ENCODE measurements around the gene CD4.

Gene CD4

GRCh38 chr12:6778574-6779550 lies 10.5 kb upstream of the CD4 start:
- peak; percentile 83 for DNase-seq (ENCODE audit: low read depth)

DNA sequence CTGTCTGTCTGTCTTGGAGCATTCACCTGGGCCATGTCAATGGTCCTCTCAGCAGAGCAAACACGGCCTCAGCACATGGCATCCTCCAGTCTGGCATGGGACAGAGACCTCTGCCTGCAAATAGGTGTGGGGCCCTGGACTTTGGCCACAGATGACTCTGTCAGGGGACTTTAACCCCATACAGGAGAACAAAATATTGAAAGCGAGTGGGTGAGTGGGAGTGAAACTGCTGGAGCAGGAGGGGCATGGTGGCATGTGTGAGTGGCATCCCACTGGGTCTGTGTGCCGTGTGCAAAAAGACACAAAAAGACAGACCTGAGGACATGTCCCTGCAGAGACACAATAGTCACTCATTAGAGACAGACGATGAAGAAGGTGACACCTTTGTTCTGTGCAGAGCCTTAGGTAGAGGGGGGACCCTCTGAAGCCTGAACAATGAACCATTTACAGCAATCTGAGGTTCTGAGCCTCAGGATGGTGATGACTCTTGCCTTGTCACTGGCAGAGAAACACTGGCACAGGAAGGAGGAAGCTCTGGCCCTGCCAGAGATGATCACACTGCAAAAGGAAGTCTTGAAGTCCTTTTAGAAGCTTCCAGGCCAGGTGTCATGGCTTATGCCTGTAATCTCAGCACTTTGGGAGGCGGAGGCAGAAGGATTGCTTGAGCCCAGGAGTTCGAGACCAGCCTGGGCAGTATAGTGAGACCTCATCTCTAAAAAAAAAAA lies 9.5 kb upstream of the CD4 start:
- no peak for DNase-seq (ENCODE audit: low read depth)

DNA sequence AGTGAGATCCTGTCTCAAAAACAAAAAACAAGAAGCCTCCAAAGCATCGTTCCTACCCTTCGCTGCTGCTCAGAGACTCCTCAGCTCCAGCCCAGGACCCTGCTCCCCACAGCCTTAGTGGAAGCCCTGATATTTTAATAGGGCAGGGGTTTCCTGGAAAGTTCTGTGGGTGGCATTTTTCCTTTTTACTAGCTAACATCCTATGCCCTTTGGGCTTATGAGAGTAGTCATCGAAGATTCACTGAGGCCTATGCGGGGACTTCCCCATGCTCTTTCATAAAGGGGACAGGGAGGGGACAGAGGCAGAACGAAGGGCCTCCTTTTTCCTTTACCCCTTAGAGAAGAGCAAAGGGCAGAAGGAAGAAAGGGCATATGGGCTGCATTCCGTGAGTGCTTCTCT lies 8.8 kb upstream of the CD4 start:
- DNase-seq (ENCODE audit: low read depth): no peak

- DNase-seq (ENCODE audit: low read depth): no peak
Measured at GRCh38 chr12:6782119-6782518, 7.2 kb upstream of the CD4 start.

DNA sequence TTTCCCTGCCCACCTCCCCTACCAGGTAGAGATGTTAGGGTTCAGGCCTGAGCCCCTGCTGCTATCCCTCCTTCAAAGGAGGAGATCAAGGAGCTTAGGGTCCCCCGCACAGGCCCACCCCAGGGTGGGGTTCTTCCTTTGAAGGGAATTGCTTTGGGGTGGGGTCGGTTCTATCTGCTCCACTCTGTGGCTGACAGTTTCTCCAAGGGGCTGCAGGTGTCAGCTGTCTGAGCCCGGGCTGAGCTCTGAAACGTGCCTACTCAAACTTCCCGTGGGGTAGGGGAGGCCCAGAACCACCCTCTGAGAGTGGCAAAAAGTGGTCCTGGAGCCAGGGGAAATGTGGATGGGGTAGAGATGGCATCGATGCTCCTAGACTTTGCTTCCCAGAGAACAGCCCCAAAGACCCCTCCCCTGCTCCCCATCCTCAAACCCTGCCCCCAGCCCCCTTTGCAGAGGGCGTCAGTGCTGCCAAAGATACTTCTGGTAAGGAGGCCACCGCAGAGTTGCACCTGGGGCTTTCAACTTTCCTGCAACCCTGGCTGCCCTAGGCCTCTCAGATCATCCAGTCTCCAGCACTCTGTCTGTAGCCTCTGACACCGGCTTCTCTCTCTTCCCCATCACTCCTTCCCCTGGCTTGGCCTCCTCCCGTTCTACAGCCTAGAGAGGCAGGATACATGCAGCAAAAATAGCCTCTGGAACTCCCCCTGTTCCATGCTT lies 6.3 kb upstream of the CD4 start:
- DNase-seq (ENCODE audit: low read depth): no peak

- DNase-seq (ENCODE audit: low read depth): no peak
Measured at GRCh38 chr12:6783828-6784227, 5.5 kb upstream of the CD4 start.

- DNase-seq (ENCODE audit: low read depth): no peak
Measured at GRCh38 chr12:6784296-6784695, 5.0 kb upstream of the CD4 start.

DNA sequence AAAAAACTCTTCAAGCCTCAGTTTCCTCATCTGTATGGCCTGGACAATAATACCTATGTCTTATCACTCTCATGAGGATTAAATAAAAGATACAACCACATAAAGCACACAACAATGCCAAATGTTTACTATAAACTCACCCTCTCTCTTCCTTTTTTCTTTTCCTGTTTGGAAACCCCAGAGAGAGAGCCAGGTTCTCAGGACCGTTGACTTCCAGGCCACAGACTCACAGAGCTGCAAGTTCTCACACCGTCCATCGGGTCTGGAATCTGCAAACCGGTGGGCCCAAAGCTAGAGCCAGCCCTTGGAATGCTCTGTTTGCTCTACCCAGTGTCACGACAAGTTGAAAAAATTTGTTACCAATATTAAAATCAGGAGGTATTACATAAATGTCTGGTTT lies 4.6 kb upstream of the CD4 start:
- DNase-seq (ENCODE audit: low read depth): no peak

- DNase-seq (ENCODE audit: low read depth): no peak
Measured at GRCh38 chr12:6786416-6787094, 2.8 kb upstream of the CD4 start.

DNA sequence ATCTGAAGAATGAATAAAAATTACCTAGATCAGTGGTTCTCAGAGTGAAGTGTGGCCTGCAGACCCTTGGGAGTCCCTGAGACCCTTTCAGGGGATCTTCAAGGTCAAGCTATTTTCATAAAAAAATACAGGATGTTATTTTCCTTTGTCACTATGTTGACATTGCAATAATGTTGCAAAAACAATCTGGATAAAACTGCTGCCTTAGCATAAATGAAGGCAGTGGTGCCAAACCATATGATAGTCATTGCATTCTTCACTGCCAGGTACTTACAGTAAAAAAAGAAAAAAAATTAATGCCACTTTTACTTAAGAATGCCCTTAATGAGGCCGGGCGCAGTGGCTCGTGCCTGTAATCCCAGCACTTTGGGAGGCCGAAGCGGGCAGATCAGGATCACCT lies 2.0 kb upstream of the CD4 start:
- no peak for DNase-seq (ENCODE audit: low read depth)

DNA sequence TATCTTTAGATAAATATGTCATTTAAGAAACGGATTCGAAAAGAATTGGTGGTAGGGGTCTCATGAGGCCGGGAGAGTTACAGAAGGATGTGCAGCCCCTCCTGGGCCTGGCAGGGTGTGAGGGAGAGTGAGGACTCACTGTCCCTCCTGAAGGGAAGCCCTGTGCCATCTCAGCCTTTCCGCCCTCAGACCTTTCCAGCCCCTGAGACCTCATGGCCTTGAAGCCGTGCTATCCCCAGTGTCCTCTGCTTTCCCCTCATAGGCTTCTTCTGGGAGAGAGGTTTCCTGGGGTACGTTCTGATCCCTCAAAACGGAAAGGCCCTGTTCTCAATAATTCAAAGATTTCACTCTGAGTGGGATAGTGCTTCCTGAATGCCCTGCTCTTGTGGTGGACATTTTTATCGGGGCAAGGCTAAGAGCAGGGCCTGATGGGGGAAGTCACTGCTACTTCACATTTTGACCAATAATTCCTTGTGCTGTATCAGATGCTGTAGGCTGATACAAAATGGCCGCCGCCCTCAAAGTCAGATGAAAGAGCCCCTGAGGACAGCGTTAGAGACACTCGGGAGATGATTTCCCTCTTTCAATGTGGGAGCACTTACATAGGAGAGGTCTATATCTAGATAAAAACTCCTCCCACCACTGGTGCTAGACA lies 1.3 kb downstream of the CD4 start:
- DNase-seq (ENCODE audit: low read depth): no peak

DNA sequence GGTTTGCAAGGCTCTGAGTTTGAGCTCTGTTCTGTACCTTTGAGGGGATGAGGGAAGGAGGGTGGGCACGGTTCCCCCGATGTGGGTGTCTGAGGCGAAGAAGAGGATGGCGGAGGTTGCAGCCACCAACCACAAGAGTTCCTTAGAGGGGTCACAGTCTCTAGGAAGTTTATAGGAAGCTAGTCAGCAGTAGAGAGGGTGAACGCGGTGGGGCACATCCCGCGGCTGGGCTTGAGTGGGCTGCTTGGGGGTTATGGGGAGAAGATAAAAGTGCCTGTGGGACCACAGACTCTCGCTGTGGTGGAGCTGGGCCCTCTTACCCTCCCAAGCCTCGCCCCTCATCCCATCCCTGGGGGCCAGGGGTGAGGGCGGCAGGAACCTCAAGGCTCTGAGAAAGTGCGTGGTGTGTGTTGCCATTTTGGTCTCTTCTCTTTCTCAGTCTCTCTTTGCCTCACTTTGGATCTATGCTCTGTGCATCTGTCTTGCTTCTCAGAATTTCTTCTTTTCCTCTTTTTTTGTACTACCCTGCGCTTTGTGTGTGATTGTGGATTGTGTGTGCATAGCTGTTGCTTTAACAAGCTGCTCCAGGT lies 2.7 kb downstream of the CD4 start:
- no peak for DNase-seq (ENCODE audit: low read depth)

GRCh38 chr12:6792522-6793201 lies 3.3 kb downstream of the CD4 start:
- no peak for DNase-seq (ENCODE audit: low read depth)

DNA sequence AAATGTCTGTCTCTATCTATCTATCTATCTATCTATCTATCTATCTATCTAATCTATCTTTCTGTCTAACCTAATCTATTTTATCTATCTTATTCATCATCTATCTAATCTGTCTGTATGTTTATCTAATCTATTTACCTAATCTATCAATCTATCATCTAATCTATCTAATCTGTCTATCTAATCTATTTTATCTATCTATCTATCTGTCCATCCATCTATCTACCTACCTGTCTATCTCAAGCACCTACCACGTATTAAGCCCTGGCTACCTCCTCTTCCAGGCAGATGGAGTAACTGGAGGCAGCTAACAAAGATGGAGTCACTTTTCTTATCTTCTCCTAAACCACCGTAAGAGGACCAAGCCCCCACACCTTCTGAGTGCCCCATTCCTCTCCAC lies 5.8 kb downstream of the CD4 start:
- no peak for DNase-seq (ENCODE audit: low read depth)

DNA sequence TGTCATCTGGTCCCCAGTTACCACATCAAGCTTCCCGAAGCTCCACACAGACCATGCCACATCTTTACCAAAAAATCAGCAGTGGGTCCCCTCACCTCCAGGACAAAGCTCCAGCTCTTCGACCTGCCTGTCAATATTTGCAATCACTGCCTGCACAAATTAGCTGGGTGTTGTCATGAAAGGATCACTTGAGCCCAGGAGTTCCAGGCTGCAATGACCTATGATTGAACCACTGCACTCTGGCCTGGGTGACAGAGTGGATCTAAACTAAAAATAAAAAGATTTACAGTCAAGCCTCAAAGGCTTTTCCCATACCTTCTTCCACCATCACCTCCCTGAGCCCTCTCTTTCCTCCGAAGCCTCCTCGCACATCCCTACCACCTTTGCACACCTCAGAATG lies 7.2 kb downstream of the CD4 start:
- no peak for DNase-seq (ENCODE audit: low read depth)

DNA sequence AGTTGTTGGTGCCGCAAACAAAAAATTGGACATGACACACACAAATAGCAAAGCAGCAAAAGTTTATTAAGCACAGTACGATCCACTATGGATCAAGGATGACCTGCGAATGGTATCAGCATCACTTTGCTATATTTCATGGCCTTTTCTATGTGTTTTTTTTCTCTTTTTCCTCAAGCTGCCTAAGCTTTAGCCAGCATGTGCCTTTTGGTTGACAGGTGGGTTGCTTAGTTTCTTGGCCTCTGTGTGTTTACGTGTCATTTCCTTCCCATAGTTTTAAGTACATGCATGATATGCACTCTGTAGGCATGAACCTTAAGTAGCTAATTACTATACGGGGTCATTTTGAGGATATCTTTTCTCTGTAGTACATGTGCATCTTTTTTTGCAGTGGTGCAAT lies 9.8 kb downstream of the CD4 start:
- no peak for DNase-seq (ENCODE audit: low read depth)

DNA sequence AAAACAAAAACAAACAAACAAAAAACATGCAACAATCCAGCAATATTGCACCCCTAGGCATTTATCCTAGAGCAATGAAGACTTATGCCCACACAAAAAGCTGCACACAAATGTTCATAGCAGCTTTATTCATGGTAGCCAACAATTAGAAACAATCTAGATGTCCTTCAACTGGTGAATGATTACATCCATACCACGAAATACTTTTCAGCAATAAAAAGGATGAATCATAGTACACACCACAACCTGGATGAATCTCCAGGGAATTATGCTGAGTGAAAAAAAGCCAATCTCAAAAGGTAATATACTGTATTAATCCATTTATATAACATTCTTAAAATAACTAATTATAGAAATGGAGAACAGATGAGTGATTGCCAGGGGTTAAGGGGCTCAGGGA lies 17.8 kb downstream of the CD4 start:
- no peak for DNase-seq (ENCODE audit: low read depth)

- DNase-seq (ENCODE audit: low read depth): no peak
Measured at GRCh38 chr12:6809056-6809455, 19.7 kb downstream of the CD4 start.

DNA sequence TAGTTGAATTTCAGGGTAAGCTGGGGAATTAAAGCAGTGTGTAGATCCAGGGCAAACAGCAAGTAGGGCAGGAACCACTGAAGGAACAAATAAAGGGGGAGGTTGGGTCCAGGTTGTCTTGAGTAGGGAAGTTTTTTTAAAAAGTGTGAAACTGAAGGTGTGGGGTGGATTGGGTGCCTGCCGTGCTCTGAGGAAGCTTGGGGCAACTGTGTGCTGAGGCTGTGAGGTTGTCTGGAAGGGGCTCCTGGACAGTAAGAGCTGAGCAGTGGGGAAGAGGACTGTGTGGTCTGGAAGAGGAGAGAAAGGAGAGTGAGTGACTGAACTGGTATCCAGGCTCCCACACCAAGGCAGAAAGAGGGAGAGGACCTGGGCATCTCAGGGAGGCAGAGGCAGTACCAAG lies 21.4 kb downstream of the CD4 start:
- no peak for DNase-seq (ENCODE audit: low read depth)

DNA sequence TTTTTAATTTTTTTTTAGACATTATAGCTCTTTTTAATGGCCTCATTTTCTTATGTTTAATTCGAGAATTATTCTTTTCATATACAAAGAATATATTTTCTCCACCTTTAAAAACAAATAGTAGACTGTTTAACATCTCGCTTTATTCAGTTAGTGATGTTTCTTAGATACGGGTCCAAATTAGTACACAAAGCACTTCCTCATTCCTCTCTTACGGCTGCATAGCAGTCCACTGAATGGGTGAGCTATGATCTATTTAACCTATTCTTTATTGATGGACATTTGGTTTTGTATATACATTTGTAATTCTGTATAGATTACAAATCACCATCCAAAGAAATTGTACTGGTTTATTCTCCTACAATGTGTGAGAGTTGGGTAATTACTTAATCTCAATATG lies 24.0 kb downstream of the CD4 start:
- DNase-seq (ENCODE audit: low read depth): no peak

- no peak for DNase-seq (ENCODE audit: low read depth)
Measured at GRCh38 chr12:6816598-6816997, 27.3 kb downstream of the CD4 start.

Measured in activated T-cell treated with anti-CD3 and anti-CD28 coated beads for 48 hours (primary cell).